ENCODE measurements around the gene PBX3.

Gene PBX3

GRCh38 chr9:125915606-125916005 is 168.4 kb downstream of the PBX3 start:
- DNase-seq (ENCODE audit: low read depth), result no peak
- no peak overlapping the region for H3K4me3 ChIP-seq (ENCODE audit: low read depth, low read length)

DNA sequence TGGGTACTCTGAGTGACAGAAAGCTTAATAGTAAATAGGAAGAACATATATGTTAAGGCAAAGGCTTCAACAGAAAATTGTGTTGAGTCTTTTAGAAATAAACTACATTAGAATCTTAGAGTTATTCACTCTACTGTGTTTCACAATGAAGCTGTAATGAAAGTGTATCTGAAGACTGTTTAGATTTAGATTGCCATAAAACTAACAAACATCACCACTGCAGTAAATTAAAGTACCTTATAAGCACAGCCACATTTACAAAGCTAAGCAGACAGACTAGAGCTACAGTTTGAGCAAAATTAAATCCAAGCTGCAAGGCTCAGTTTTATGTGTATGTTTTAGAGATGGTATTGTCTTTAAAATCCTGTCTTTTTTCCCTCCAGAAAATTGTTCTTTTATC is 172.4 kb downstream of the PBX3 start:
- H3K4me3 ChIP-seq (ENCODE audit: low read depth, low read length), result no peak overlapping the region

DNA sequence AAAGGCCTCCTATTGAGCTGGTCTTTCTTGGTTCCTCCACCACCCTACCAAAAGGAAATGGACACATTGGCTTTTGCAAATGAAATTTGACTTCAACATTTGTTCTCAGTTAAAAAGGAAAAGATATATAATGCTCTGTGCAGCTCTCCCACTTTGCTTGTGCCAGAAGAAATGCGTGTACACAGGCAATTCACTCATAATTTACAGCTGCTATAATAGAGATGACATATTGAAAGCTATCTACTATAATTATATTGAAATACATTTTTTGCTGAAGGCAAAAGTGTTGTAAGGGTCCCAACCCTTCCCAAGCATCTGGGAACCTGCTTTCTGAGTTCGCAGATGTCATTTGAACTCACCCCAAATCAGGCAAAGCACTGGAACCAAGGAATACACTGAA is 173.2 kb downstream of the PBX3 start:
- DNase-seq (ENCODE audit: low read depth), result no peak
- no peak overlapping the region for H3K4me3 ChIP-seq (ENCODE audit: low read depth, low read length)

More for the DNA sequence above, 172.4 kb downstream of the PBX3 start:
- DNase-seq (ENCODE audit: low read depth), result no peak

DNA sequence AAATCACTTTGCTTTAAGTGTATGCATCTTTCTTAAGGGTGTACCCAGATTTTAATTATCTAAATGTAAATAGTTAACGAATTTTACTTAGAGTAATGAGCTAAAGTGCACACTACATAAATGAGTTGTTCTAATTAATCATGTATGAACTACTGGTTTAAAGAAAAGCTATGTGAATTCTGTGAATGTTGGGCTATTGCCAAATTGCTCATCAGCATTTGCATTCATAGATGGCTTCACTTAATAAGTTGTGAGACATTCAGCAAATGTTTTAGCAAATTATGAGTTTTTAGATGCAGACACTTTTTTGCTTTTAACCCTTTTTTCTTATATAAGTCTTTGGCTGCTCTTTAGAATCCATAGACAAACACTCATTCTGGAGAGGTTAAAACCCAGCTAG is 175.7 kb downstream of the PBX3 start:
- DNase-seq (ENCODE audit: low read depth), result no peak
- H3K4me3 ChIP-seq (ENCODE audit: low read depth, low read length), result no peak overlapping the region

- H3K4me3 ChIP-seq (ENCODE audit: low read depth, low read length), result no peak overlapping the region
- DNase-seq (ENCODE audit: low read depth), result no peak
Measured at GRCh38 chr9:125924351-125924750, 177.2 kb downstream of the PBX3 start.

GRCh38 chr9:125926936-125927335 is 179.8 kb downstream of the PBX3 start:
- no peak for DNase-seq (ENCODE audit: low read depth)
- H3K4me3 ChIP-seq (ENCODE audit: low read depth, low read length), result no peak overlapping the region

- H3K4me3 ChIP-seq (ENCODE audit: low read depth, low read length), result no peak overlapping the region
- DNase-seq (ENCODE audit: low read depth), result no peak
Measured at GRCh38 chr9:125929846-125930245, 182.7 kb downstream of the PBX3 start.

GRCh38 chr9:125931211-125931610 is 184.0 kb downstream of the PBX3 start:
- H3K4me3 ChIP-seq (ENCODE audit: low read depth, low read length), result no peak overlapping the region

DNA sequence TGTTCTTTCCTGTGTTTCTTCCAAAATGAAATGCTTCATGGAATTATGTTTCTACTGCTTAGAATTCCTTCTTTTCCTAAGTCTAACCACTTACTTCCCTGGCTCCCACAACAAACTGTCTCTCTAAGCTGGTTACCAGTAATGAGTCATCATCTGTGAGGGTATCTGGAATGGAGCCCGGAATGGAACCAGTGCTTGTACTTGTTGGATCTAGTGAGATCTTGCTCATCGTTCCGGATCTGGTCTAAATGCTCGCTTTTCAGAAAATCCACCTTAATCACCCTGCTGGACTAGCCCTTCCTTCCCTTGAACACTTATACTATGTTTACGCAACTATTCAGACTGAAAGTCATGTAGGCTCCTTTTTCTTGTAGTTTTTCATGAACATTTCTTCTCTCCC is 184.8 kb downstream of the PBX3 start:
- H3K4me3 ChIP-seq (ENCODE audit: low read depth, low read length), result no peak overlapping the region
- peak; percentile 94 for DNase-seq (ENCODE audit: low read depth)

More at GRCh38 chr9:125931211-125931610, 184.0 kb downstream of the PBX3 start:
- DNase-seq (ENCODE audit: low read depth), result no peak

GRCh38 chr9:125932746-125933455 is 185.7 kb downstream of the PBX3 start:
- H3K4me3 ChIP-seq (ENCODE audit: low read depth, low read length), result no peak overlapping the region
- DNase-seq (ENCODE audit: low read depth), result no peak

GRCh38 chr9:125942125-125942524 is 195.0 kb downstream of the PBX3 start:
- no peak overlapping the region for H3K4me3 ChIP-seq (ENCODE audit: low read depth, low read length)
- DNase-seq (ENCODE audit: low read depth), result peak; percentile 65

GRCh38 chr9:125943831-125944230 is 196.7 kb downstream of the PBX3 start:
- no peak for DNase-seq (ENCODE audit: low read depth)
- H3K4me3 ChIP-seq (ENCODE audit: low read depth, low read length), result no peak overlapping the region

- no peak for DNase-seq (ENCODE audit: low read depth)
- H3K4me3 ChIP-seq (ENCODE audit: low read depth, low read length), result no peak overlapping the region
Measured at GRCh38 chr9:125946397-125946796, 199.2 kb downstream of the PBX3 start.

GRCh38 chr9:125948887-125949596 is 201.9 kb downstream of the PBX3 start:
- H3K4me3 ChIP-seq (ENCODE audit: low read depth, low read length), result no peak overlapping the region
- no peak for DNase-seq (ENCODE audit: low read depth)

- no peak for DNase-seq (ENCODE audit: low read depth)
- no peak overlapping the region for H3K4me3 ChIP-seq (ENCODE audit: low read depth, low read length)
Measured at GRCh38 chr9:125949703-125950460, 202.7 kb downstream of the PBX3 start.

GRCh38 chr9:125950880-125951471 is 203.8 kb downstream of the PBX3 start:
- H3K4me3 ChIP-seq (ENCODE audit: low read depth, low read length), result no peak overlapping the region
- no peak for DNase-seq (ENCODE audit: low read depth)

GRCh38 chr9:125953314-125954019 is 206.3 kb downstream of the PBX3 start:
- DNase-seq (ENCODE audit: low read depth), result no peak
- H3K4me3 ChIP-seq (ENCODE audit: low read depth, low read length), result no peak overlapping the region

DNA sequence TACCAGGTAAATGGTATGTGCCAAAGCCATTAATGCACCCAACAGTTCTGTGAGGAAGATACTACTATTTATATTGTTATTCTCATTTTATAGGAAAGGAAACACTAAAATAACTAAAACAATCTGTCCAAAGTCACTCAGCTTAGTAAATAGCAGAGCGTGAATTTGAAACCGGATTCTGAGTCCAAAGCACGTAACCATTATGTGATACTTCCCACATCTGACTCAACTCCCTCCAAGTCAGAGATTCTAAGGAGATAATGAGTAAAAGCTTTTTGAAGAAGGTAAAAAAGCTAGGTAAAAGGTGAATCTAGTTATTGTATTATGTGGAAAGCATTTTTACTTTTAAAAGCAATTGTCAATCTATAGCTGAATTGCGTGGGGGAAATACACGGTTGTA is 208.9 kb downstream of the PBX3 start:
- no peak overlapping the region for H3K4me3 ChIP-seq (ENCODE audit: low read depth, low read length)
- DNase-seq (ENCODE audit: low read depth), result no peak

DNA sequence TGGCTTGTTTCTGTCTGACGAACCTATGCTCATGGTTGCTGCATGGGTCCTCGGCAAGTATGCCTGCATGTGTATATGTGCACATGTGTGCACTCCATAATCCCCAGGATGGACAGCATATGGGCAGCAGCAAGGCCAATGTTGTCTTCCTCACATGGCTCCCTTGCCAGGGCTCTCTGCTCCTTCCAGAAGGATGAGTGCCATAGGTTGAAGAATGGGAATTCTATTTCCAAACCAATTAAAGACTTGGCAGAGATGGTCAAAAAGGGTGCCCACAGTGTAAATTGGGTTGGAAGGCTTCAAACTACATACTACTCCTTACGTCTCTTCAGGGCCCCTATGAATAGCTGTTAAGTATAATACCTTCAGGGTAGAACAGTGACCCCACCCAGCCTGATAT is 212.1 kb downstream of the PBX3 start:
- H3K4me3 ChIP-seq (ENCODE audit: low read depth, low read length), result no peak overlapping the region
- no peak for DNase-seq (ENCODE audit: low read depth)
